CD4-positive, alpha-beta T cell treated with Interleukin-15 for 1 hour (primary cell): ENCODE results near the gene BRI3BP.

Experiments
- DNase-seq: peaks from one replicate; pipeline ENCODE4 v3.0.0-alpha.2; 2020

BRI3BP gene

GRCh38 chr12:124993626-124994436 lies at the start of gene BRI3BP:
TSS of gene BRI3BP (plus strand) at chr12:124993645. CDS start at chr12:124993791, 146 bp downstream.
- peak; percentile 68 for DNase-seq

- no peak for DNase-seq
These were observed 47.0 kb upstream of the BRI3BP start for GRCh38 chr12:124946447-124946793.

GRCh38 chr12:124947013-124947412 lies 46.4 kb upstream of the BRI3BP start:
- no peak for DNase-seq

GRCh38 chr12:124947561-124948398 lies 45.7 kb upstream of the BRI3BP start:
- DNase-seq = no peak

- no peak for DNase-seq
These were observed 44.4 kb upstream of the BRI3BP start for GRCh38 chr12:124949066-124949465.

GRCh38 chr12:124949779-124950728 lies 43.4 kb upstream of the BRI3BP start:
- DNase-seq = no peak

GRCh38 chr12:124952295-124952694 lies 41.1 kb upstream of the BRI3BP start:
- no peak for DNase-seq

- DNase-seq = no peak
These were observed 40.6 kb upstream of the BRI3BP start for GRCh38 chr12:124952801-124953200.

- DNase-seq = no peak
These were observed 39.6 kb upstream of the BRI3BP start for GRCh38 chr12:124953689-124954405.

GRCh38 chr12:124954771-124955170 lies 38.7 kb upstream of the BRI3BP start:
- DNase-seq = no peak

GRCh38 chr12:124956571-124956970 lies 36.9 kb upstream of the BRI3BP start:
- no peak for DNase-seq

GRCh38 chr12:124961055-124961454 lies 32.4 kb upstream of the BRI3BP start:
- DNase-seq = no peak

- no peak for DNase-seq
These were observed 30.2 kb upstream of the BRI3BP start for GRCh38 chr12:124963211-124963610.

GRCh38 chr12:124964251-124964650 lies 29.2 kb upstream of the BRI3BP start:
- no peak for DNase-seq

GRCh38 chr12:124964836-124965462 lies 28.5 kb upstream of the BRI3BP start:
- no peak for DNase-seq

- no peak for DNase-seq
These were observed 26.3 kb upstream of the BRI3BP start for GRCh38 chr12:124967016-124967739.

GRCh38 chr12:124968656-124969055 lies 24.8 kb upstream of the BRI3BP start:
- DNase-seq = no peak

GRCh38 chr12:124970647-124971402 lies 22.6 kb upstream of the BRI3BP start:
- no peak for DNase-seq

GRCh38 chr12:124971603-124972002 lies 21.8 kb upstream of the BRI3BP start:
- DNase-seq = no peak

GRCh38 chr12:124972211-124972610 lies 21.2 kb upstream of the BRI3BP start:
- DNase-seq = no peak
